ENCODE results near the gene SNX9.

Gene SNX9

GRCh38 chr6:157891544-157892362, 68.7 kb downstream of the SNX9 start:
- H3K27me3 ChIP-seq (replicated peaks; ENCODE audit: control insufficient read depth, insufficient read depth, low read length), result no peaks in the 10 kb centered on the region
- no peak overlapping the region for H3K4me3 ChIP-seq (replicated peaks; ENCODE audit: low read depth, low read length)
- no peak for TF ChIP-seq CTCF (IDR thresholded peaks at IDR 0.05; ENCODE audit: insufficient read depth, low read length, poor library complexity, severe bottlenecking)
- H3K36me3 ChIP-seq (ENCODE audit: control insufficient read depth, insufficient read depth, low read length), result peaks cover 1% of the 10 kb centered on the region
- DNase-seq (ENCODE audit: extremely low read depth, insufficient read length), result no peak

- no peak for TF ChIP-seq CTCF (IDR thresholded peaks at IDR 0.05; ENCODE audit: insufficient read depth, low read length, poor library complexity, severe bottlenecking)
- Histone ChIP-seq H3K4me3 (replicated peaks; ENCODE audit: low read depth, low read length) (no peak overlapping the region), H3K27me3 (replicated peaks; ENCODE audit: control insufficient read depth, insufficient read depth, low read length) (no peaks in the 10 kb centered on the region), H3K36me3 (ENCODE audit: control insufficient read depth, insufficient read depth, low read length) (peaks cover 2% of the 10 kb centered on the region)
- DNase-seq (ENCODE audit: extremely low read depth, insufficient read length), result no peak
Observed at GRCh38 chr6:157892363-157892877, 69.4 kb downstream of the SNX9 start.

GRCh38 chr6:157893238-157893637, 70.2 kb downstream of the SNX9 start:
- Histone ChIP-seq H3K4me3 (replicated peaks; ENCODE audit: low read depth, low read length) (no peak overlapping the region), H3K27me3 (replicated peaks; ENCODE audit: control insufficient read depth, insufficient read depth, low read length) (no peaks in the 10 kb centered on the region), H3K36me3 (ENCODE audit: control insufficient read depth, insufficient read depth, low read length) (peaks cover 1% of the 10 kb centered on the region; the same call in 1 of the 2 replicates)
- no peak for TF ChIP-seq CTCF (IDR thresholded peaks at IDR 0.05; ENCODE audit: insufficient read depth, low read length, poor library complexity, severe bottlenecking)
- DNase-seq (ENCODE audit: extremely low read depth, insufficient read length), result no peak

GRCh38 chr6:157895585-157895984, 72.5 kb downstream of the SNX9 start:
- no peak overlapping the region for H3K4me3 ChIP-seq (replicated peaks; ENCODE audit: low read depth, low read length)
- DNase-seq (ENCODE audit: extremely low read depth, insufficient read length), result no peak
- peaks cover 1% of the 10 kb centered on the region for H3K36me3 ChIP-seq (ENCODE audit: control insufficient read depth, insufficient read depth, low read length)
- no peaks in the 10 kb centered on the region for H3K27me3 ChIP-seq (replicated peaks; ENCODE audit: control insufficient read depth, insufficient read depth, low read length)
- no peak for TF ChIP-seq CTCF (IDR thresholded peaks at IDR 0.05; ENCODE audit: insufficient read depth, low read length, poor library complexity, severe bottlenecking)

GRCh38 chr6:157896932-157897331, 73.9 kb downstream of the SNX9 start:
- no peak for DNase-seq (ENCODE audit: extremely low read depth, insufficient read length)
- peaks cover 1% of the 10 kb centered on the region for H3K36me3 ChIP-seq (ENCODE audit: control insufficient read depth, insufficient read depth, low read length)
- no peak for TF ChIP-seq CTCF (IDR thresholded peaks at IDR 0.05; ENCODE audit: insufficient read depth, low read length, poor library complexity, severe bottlenecking)
- no peak overlapping the region for H3K4me3 ChIP-seq (replicated peaks; ENCODE audit: low read depth, low read length)
- H3K27me3 ChIP-seq (replicated peaks; ENCODE audit: control insufficient read depth, insufficient read depth, low read length), result no peaks in the 10 kb centered on the region
